Neural cell (in vitro differentiated cells): ENCODE data around the gene PRKRIP1. TPM values are rescaled to one million over a fixed set of nuclear protein-coding genes. Genes with fewer than 3 reads are reported as not detected.

ENCODE experiments used
- H2AFZ ChIP-seq: fragments of 200-600, 300-800 bp; sonication (generic), shearing (Covaris generic); 2 replicates; pipeline ENCODE4 v1.6.0; 2014; ENCODE audit warnings: low read depth, mild to moderate bottlenecking, antibody characterized with exemption, low read length, moderate library complexity
- H3F3A ChIP-seq: fragments of 200-600 bp; shearing (Covaris generic); 2 replicates; pipeline ENCODE4 v1.6.1; 2016; ENCODE audit warnings: mild to moderate bottlenecking, moderate library complexity, mixed read lengths, antibody characterized with exemption, low read length; ENCODE audit not compliant: insufficient read depth, poor library complexity, severe bottlenecking
- H3K27ac ChIP-seq: fragments of 200-600, 300-800 bp; sonication (generic), shearing (Covaris generic); 2 replicates; pipeline ENCODE4 v1.5.1; 2014; ENCODE audit warnings: mild to moderate bottlenecking, low read length, moderate library complexity
- H3K27me3 ChIP-seq: fragments of 300-800, 200-600 bp; sonication (generic), shearing (Covaris generic); 2 replicates; pipeline ENCODE4 v1.6.0; 2014; ENCODE audit warnings: mild to moderate bottlenecking, low read depth, low read length, moderate library complexity; ENCODE audit not compliant: insufficient read depth
- H3K36me3 ChIP-seq: fragments of 300-800, 200-600 bp; sonication (generic), shearing (Covaris generic); 2 replicates; pipeline ENCODE4 v1.5.1; 2014; ENCODE audit warnings: mild to moderate bottlenecking, antibody characterized with exemption, low read length, moderate library complexity; ENCODE audit not compliant: insufficient read depth
- H3K4me2 ChIP-seq: fragments of 300-800, 200-600 bp; sonication (generic), shearing (Covaris generic); 2 replicates; pipeline ENCODE4 v1.6.0; 2014; ENCODE audit warnings: mild to moderate bottlenecking, low read length
- H3K4me3 ChIP-seq: fragments of 300-800, 200-600 bp; sonication (generic), shearing (Covaris generic); 2 replicates; pipeline ENCODE4 v1.5.1; 2014; ENCODE audit warnings: mild to moderate bottlenecking, low read length, moderate library complexity
- H3K79me2 ChIP-seq: fragments of 200-600 bp; shearing (Covaris generic); replicated peaks from 2 replicates; pipeline ENCODE4 v1.6.0; 2014; ENCODE audit warnings: mild to moderate bottlenecking, low read length, moderate library complexity; ENCODE audit not compliant: insufficient read depth
- H3K9ac ChIP-seq: fragments of 300-800, 200-600 bp; sonication (generic), shearing (Covaris generic); 2 replicates; pipeline ENCODE4 v1.6.1; 2016; ENCODE audit warnings: mild to moderate bottlenecking, low read length, mixed read lengths
- H3K9me2 ChIP-seq: fragments of 200-600 bp; shearing (Covaris generic); 2 replicates; pipeline ENCODE4 v1.6.1; 2016; ENCODE audit warnings: mild to moderate bottlenecking, low read length, mixed read lengths; ENCODE audit not compliant: insufficient read depth
- H3K9me3 ChIP-seq: fragments of 200-600, 300-800 bp; sonication (generic), shearing (Covaris generic); 2 replicates; pipeline ENCODE4 v1.6.1; 2016; ENCODE audit warnings: mild to moderate bottlenecking, mixed run types, low read length, moderate library complexity, mixed read lengths
- H4K20me1 ChIP-seq: fragments of 200-600 bp; shearing (Covaris generic); 2 replicates; pipeline ENCODE4 v1.6.1; 2016; ENCODE audit warnings: mild to moderate bottlenecking, mixed run types; ENCODE audit not compliant: insufficient read depth
- EP300 ChIP-seq: fragments of 450-650 bp; conservative IDR thresholded peaks from 2 replicates; pipeline ENCODE4 v1.6.1; 2014; ENCODE audit warnings: antibody characterized with exemption, mild to moderate bottlenecking, moderate library complexity; ENCODE audit not compliant: poor library complexity, severe bottlenecking
- EZH2 ChIP-seq: fragments of 200-600, 300-800 bp; shearing (Covaris generic), sonication (generic); IDR thresholded peaks from 2 replicates; pipeline ENCODE4 v1.6.1; 2014; ENCODE audit warnings: antibody characterized with exemption, low read length, borderline replicate concordance, mild to moderate bottlenecking; ENCODE audit not compliant: insufficient read depth, poor library complexity, severe bottlenecking
- MXI1 ChIP-seq: fragments of 450-650 bp; conservative IDR thresholded peaks from 2 replicates; pipeline ENCODE4 v1.6.1; 2014; ENCODE audit warnings: antibody characterized with exemption, mild to moderate bottlenecking; ENCODE audit not compliant: poor library complexity, severe bottlenecking
- POLR2AphosphoS5 ChIP-seq: IDR thresholded peaks from 2 replicates; pipeline ENCODE4 v1.6.1; 2012
- RAD21 ChIP-seq: fragments of 450-650 bp; conservative IDR thresholded peaks from 2 replicates; pipeline ENCODE4 v1.6.1; 2014; ENCODE audit warnings: antibody characterized with exemption, mild to moderate bottlenecking, moderate library complexity
- REST ChIP-seq: IDR thresholded peaks from 2 replicates; pipeline ENCODE4 v1.6.1; 2012; ENCODE audit warnings: borderline replicate concordance
- SMC3 ChIP-seq: fragments of 450-650 bp; conservative IDR thresholded peaks from 2 replicates; pipeline ENCODE4 v1.6.1; 2014; ENCODE audit warnings: antibody characterized with exemption, mild to moderate bottlenecking, moderate library complexity; ENCODE audit not compliant: poor library complexity
- TAF1 ChIP-seq: IDR thresholded peaks from 2 replicates; pipeline ENCODE4 v1.6.1; 2012; ENCODE audit warnings: low read depth
- polyA plus RNA-seq: library from polyadenylated mRNA; depleted of rRNA; stranded (reverse); fragments of >200 nt; gene quantifications from 2 replicates; pipeline ENCODE4 v1.2.3, GENCODE V29; 2014
- TF ChIP-seq, protein P1 (sequence below): fragments of 450-650 bp; IDR thresholded peaks from 2 replicates; pipeline ENCODE4 v1.5.1; 2014; ENCODE audit warnings: antibody characterized with exemption, mild to moderate bottlenecking, moderate library complexity; ENCODE audit not compliant: poor library complexity, severe bottlenecking

The PRKRIP1 gene
- polyA plus RNA-seq, 1 donor from 2014 or later, result 113 TPM

GRCh38 chr7:102426268-102427018 lies 30.3 kb downstream of the PRKRIP1 start:
- H3K4me2 ChIP-seq, result no peak overlapping the region

GRCh38 chr7:102427019-102427405 lies 30.8 kb downstream of the PRKRIP1 start:
- no peaks in the 10 kb centered on the region for H4K20me1 ChIP-seq
- no peak overlapping the region for H3K9ac ChIP-seq
- no peaks in the 10 kb centered on the region for H3K79me2 ChIP-seq
- no peak overlapping the region for H3K27ac ChIP-seq
- no peak overlapping the region for H3K4me3 ChIP-seq
- H3K4me2 ChIP-seq, result no peak overlapping the region
- H3K9me3 ChIP-seq, result no peaks in the 10 kb centered on the region
- no peaks in the 10 kb centered on the region for H3K9me2 ChIP-seq
- no peak for TF ChIP-seq EZH2
- no peak for TF ChIP-seq TAF1
- H3K36me3 ChIP-seq, result no peaks in the 10 kb centered on the region
- no peaks in the 10 kb centered on the region for H3K27me3 ChIP-seq
- H3F3A ChIP-seq, result no peaks in the 10 kb centered on the region
- no peak overlapping the region for H2AFZ ChIP-seq

More at GRCh38 chr7:102426268-102427018, 30.3 kb downstream of the PRKRIP1 start:
- Histone ChIP-seq H2AFZ (no peak overlapping the region), H3K4me3 (no peak overlapping the region), H4K20me1 (no peaks in the 10 kb centered on the region), H3K9me2 (no peaks in the 10 kb centered on the region), H3K9me3 (no peaks in the 10 kb centered on the region), H3K36me3 (no peaks in the 10 kb centered on the region), H3K27me3 (no peaks in the 10 kb centered on the region), H3K79me2 (no peaks in the 10 kb centered on the region), H3K27ac (no peak overlapping the region), H3F3A (no peaks in the 10 kb centered on the region), H3K9ac (no peak overlapping the region)
- TF ChIP-seq EZH2 (no peak), SMC3 (no peak), POLR2AphosphoS5 (no peak), MXI1 (no peak), EP300 (no peak)

- Histone ChIP-seq H3K27me3 (no peaks in the 10 kb centered on the region), H2AFZ (no peak overlapping the region), H3F3A (no peaks in the 10 kb centered on the region), H3K9ac (no peak overlapping the region), H3K9me3 (no peaks in the 10 kb centered on the region), H3K79me2 (peaks cover 8% of the 10 kb centered on the region), H3K4me2 (no peak overlapping the region), H3K9me2 (no peaks in the 10 kb centered on the region), H3K4me3 (no peak overlapping the region), H3K36me3 (no peaks in the 10 kb centered on the region), H3K27ac (no peak overlapping the region), H4K20me1 (no peaks in the 10 kb centered on the region)
- no peak for TF ChIP-seq EZH2
- no peak for TF ChIP-seq RAD21
- TF ChIP-seq, protein P1, sequence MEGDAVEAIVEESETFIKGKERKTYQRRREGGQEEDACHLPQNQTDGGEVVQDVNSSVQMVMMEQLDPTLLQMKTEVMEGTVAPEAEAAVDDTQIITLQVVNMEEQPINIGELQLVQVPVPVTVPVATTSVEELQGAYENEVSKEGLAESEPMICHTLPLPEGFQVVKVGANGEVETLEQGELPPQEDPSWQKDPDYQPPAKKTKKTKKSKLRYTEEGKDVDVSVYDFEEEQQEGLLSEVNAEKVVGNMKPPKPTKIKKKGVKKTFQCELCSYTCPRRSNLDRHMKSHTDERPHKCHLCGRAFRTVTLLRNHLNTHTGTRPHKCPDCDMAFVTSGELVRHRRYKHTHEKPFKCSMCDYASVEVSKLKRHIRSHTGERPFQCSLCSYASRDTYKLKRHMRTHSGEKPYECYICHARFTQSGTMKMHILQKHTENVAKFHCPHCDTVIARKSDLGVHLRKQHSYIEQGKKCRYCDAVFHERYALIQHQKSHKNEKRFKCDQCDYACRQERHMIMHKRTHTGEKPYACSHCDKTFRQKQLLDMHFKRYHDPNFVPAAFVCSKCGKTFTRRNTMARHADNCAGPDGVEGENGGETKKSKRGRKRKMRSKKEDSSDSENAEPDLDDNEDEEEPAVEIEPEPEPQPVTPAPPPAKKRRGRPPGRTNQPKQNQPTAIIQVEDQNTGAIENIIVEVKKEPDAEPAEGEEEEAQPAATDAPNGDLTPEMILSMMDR, result no peak
- no peak for TF ChIP-seq POLR2AphosphoS5
- no peak for TF ChIP-seq EP300
- TF ChIP-seq REST, result no peak
- no peak for TF ChIP-seq MXI1
- no peak for TF ChIP-seq SMC3
- no peak for TF ChIP-seq TAF1
These were observed 33.2 kb downstream of the PRKRIP1 start for GRCh38 chr7:102429141-102429899.
